Transverse colon (tissue), 4 donors: ENCODE measurements around the gene PTPN7. TPM values are rescaled to one million over a fixed set of nuclear protein-coding genes. Genes with fewer than 3 reads are reported as not detected.
A peak's percentile ranks its signal among the peaks of the same experiment; 100 is the strongest.

Source experiments
- DNase-seq: peaks from one replicate; pipeline ENCODE4 v3.0.0-alpha.2; 2019
- H3K27ac ChIP-seq, 4 donors: fragments of 200-600 bp; sonication (generic); 2 replicates each; pipeline ENCODE4 v1.5.1; 2016 to 2018; ENCODE audit warnings: inconsistent platforms in 4 of 4
- H3K27me3 ChIP-seq: fragments of 200-600 bp; sonication (generic); 2 replicates; pipeline ENCODE4 v1.5.1; 2017; ENCODE audit warnings: inconsistent platforms
- H3K36me3 ChIP-seq, 4 donors: fragments of 200-600 bp; sonication (generic); 2 replicates each; pipeline ENCODE4 v1.5.1; 2017 to 2019; ENCODE audit warnings: inconsistent platforms in 4 of 4
- H3K4me1 ChIP-seq, 4 donors: fragments of 200-600 bp; sonication (generic); 2 replicates each; pipeline ENCODE4 v1.5.1; 2017 to 2020; ENCODE audit warnings: inconsistent platforms in 4 of 4
- H3K4me3 ChIP-seq, 4 donors: fragments of 200-600 bp; sonication (generic); 1 replicate in 1 of 4; 2 replicates in 3 of 4; pipeline versions ENCODE4 v1.5.1 to v1.6.1; 2017 to 2019; ENCODE audit warnings: inconsistent platforms in 4 of 4
- H3K9me3 ChIP-seq, 2 donors: fragments of 200-600 bp; sonication (generic); 2 replicates each; pipeline ENCODE4 v1.5.1; 2017 to 2019; ENCODE audit warnings: inconsistent platforms in 2 of 2
- EP300 ChIP-seq: sonication (generic); formaldehyde crosslinking; IDR thresholded peaks from one replicate; pipeline ENCODE4 v1.6.1; 2017; ENCODE audit warnings: antibody characterized with exemption, low read depth
- POLR2A ChIP-seq: fragments of 450-650 bp; IDR thresholded peaks from one replicate; pipeline ENCODE4 v1.6.1; 2016; ENCODE audit warnings: antibody characterized with exemption, mild to moderate bottlenecking, moderate library complexity
- POLR2AphosphoS5 ChIP-seq, 3 donors: sonication (generic); formaldehyde crosslinking; IDR thresholded peaks; one replicate each; pipeline ENCODE4 v1.6.1; 2016; ENCODE audit warnings: antibody characterized with exemption in 3 of 3
- WGBS, 2 donors: methylation state at CpG; one replicate each; pipeline ENCODE4 v1.1.5; 2018; ENCODE audit warnings: low coverage in 1 of 2; 5-methylcytosine and 5-hydroxymethylcytosine counted together
- in situ Hi-C, 4 donors: fragments of 200-750 bp; cut with MboI; loops; one replicate each; pipeline versions ENCODE4 v1.15.0 to v1.15.1; 2017; ENCODE audit warnings: low sequenced_read_pairs in 3 of 4, low pct_ligation_motif_present in 1 of 4, low pct_unique_long_range_greater_than_20kb in 1 of 4
- intact Hi-C: fragments of 100-400 bp; cut with DNase I; formaldehyde crosslinking; loops from one replicate; pipeline ENCODE4 v1.15.1; 2023; ENCODE audit warnings: low total_unique reads
- total RNA-seq, 4 donors: library from RNA; depleted of rRNA; stranded (reverse); fragments of >200 nt; gene quantifications; one replicate each; pipeline ENCODE4 v1.1.0, GENCODE V29; 2016
- TF ChIP-seq, protein P1 (sequence below), 5 experiments: fragments of 200-600 bp in 3 of 5; fragments of 450-650 bp in 2 of 5; sonication (generic) in 3 of 5; IDR thresholded peaks; 1 replicate in 2 of 5; 2 replicates in 3 of 5; pipeline ENCODE4 v1.5.1; 2016 to 2017; ENCODE audit warnings: antibody characterized with exemption in 5 of 5, inconsistent platforms in 3 of 5, mild to moderate bottlenecking in 2 of 5, moderate library complexity in 1 of 5

PTPN7 gene
- total RNA-seq, 4 donors from 2014 or later: 5.2 to 32.5 (median 14.0) TPM; not detected in 1

DNA sequence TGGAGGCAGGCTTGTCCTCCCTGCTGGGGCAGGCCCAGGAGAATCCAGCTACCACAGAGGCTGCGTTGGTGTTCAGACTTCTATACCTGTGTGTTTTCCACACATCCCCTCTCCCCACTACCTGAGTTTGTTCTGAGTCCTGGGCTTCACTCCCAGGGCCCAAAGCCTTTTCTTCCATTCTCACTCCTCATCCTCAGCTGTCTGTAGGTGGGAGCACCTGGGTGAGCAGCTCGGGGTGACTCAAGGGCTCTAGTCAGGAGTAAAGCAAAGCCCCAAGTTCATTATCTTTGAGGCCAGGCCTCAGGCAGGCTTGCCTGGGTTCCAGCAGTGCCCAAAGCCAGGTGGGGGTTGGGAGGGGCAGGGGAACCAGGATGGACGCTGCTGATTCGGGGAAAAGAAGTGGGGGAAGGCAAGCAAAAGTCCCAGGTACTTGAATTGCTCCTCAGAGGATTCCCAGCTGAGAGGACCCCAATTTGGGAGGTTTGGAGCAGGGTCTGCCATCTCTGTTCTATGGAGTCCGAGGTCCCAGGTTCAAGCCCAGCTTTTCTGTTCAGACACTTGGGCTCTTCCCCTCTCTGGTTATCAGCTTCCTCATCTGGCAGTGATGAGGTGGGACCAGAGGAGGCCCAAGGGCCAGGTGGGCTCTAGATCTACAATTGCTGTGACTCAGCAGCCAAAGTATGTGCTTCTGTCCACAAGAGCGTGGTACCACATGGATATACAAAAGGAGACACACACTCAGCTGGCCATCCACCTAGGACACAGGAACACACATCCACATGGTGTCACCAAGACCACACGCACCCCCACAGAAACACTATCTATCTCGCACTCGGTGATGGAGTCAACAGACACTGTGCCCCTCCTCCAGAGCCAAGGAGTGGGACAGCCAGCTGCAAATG is 5.8 kb upstream of the PTPN7 start:
- Histone ChIP-seq H3K9me3 (no peaks in the 10 kb centered on the region), H3K27me3 (no peaks in the 10 kb centered on the region), H3K36me3 (no peaks in the 10 kb centered on the region), H3K4me1 (peaks cover 0 to 7% (median 0%) of the 10 kb centered on the region in 4 donors), H3K4me3 (no peak overlapping the region), H3K27ac (no peak overlapping the region)
- intact Hi-C loops: no loop called here
- no peak for DNase-seq
- in situ Hi-C loops: no loop called here
- TF ChIP-seq, protein P1, sequence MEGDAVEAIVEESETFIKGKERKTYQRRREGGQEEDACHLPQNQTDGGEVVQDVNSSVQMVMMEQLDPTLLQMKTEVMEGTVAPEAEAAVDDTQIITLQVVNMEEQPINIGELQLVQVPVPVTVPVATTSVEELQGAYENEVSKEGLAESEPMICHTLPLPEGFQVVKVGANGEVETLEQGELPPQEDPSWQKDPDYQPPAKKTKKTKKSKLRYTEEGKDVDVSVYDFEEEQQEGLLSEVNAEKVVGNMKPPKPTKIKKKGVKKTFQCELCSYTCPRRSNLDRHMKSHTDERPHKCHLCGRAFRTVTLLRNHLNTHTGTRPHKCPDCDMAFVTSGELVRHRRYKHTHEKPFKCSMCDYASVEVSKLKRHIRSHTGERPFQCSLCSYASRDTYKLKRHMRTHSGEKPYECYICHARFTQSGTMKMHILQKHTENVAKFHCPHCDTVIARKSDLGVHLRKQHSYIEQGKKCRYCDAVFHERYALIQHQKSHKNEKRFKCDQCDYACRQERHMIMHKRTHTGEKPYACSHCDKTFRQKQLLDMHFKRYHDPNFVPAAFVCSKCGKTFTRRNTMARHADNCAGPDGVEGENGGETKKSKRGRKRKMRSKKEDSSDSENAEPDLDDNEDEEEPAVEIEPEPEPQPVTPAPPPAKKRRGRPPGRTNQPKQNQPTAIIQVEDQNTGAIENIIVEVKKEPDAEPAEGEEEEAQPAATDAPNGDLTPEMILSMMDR (IDR thresholded peaks at IDR 0.05): no peak
- TF ChIP-seq POLR2AphosphoS5 (IDR thresholded peaks at IDR 0.05) (no peak), EP300 (no peak), POLR2A (no peak)
- WGBS, 2 donors: 83 to 93% methylated on average over 4 to 9 of the region's 9 CpGs

DNA sequence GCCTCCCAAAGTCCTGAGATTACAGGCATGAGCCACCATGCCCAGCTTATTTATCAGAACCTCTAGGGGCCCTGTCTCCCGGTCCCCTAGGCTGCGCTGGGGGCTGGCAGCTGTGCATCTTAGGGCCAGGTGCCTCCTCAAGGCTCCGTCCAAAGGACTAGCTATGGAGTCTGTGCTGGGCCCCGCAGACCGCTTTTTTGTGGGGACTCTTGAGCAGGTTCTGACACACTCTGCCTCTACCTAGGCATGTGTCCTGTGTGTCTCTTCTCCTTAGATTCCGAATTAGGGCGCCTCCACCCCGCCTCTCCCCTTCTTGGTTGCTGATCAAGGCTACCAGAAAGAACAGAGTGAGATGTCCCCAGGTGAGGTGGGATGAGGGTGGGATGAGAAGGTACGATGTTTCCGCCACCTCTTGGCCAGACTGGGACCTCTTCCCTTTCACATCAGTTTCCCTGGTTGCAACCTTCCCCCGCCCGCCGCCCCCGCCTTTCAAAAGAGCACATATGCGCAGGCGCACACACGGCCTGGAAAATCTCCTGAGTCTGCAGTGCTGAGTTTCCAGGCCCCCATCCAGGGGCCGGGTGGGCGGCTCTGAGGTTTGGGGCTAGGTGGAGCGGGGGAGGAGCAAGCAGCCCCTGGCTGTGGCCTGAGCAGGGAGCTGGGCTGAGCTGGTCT is 5.0 kb upstream of the PTPN7 start:
- no peak overlapping the region for H3K27ac ChIP-seq
- DNase-seq: no peak

DNA sequence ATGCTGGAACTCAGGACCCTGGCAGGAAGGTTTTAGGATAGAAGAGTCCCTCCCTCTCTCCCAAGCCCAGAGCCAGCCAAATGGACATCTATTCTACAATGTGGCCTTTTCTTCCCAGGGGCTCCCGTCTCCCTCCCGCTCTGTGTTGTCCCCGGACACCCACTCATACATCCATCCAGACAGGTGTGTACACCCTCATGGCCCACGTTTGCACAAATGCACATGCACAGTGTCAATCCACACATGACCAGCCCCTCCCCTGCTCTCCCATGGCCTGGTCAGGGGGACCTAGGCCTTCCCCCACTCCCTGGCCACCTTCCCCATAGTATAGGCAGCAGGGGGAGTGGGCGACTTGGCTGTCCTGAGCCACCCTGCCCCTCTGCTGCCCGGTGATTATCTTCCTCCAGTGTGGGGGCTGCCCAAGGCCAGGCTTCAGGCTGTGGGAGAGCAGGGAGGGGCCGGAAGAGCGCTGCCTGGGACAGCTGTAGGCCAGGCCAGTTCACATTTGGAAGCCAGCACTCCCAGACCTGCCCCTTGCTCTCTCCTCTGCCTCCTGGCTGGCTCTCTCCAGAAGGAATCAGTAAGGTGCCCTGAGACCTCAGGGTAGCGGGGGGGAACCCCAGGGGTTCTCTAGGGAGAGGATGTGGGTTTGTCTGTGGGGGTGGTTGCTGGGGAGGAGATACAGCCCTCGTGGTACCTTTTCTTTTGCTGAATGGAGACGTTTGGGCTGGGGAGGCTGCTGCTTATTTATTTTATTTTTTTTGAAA is 4.1 kb upstream of the PTPN7 start:
- H3K9me3 ChIP-seq: no peaks in the 10 kb centered on the region
- WGBS, 2 donors: 57 to 70% methylated on average over 2 to 11 of the region's 11 CpGs
- H3K27me3 ChIP-seq: no peaks in the 10 kb centered on the region
- in situ Hi-C loops: no loop called here
- H3K4me1 ChIP-seq: peaks cover 0 to 11% (median 0%) of the 10 kb centered on the region in 4 donors
- H3K4me3 ChIP-seq: no peak overlapping the region
- TF ChIP-seq POLR2A (no peak), POLR2AphosphoS5 (IDR thresholded peaks at IDR 0.05) (no peak), EP300 (no peak)
- TF ChIP-seq, protein P1 (IDR thresholded peaks at IDR 0.05): no peak
- no peaks in the 10 kb centered on the region for H3K36me3 ChIP-seq
- intact Hi-C loops: no loop called here
- DNase-seq: peak; percentile 51
- no peak overlapping the region for H3K27ac ChIP-seq

More for the DNA sequence above, 5.0 kb upstream of the PTPN7 start:
- H3K36me3 ChIP-seq: no peaks in the 10 kb centered on the region
- no peaks in the 10 kb centered on the region for H3K9me3 ChIP-seq
- H3K27me3 ChIP-seq: no peaks in the 10 kb centered on the region
- in situ Hi-C loops: no loop called here
- H3K4me3 ChIP-seq: no peak overlapping the region
- intact Hi-C loops: no loop called here
- 77 to 97% methylated on average over 5 to 19 of the region's 20 CpGs for WGBS, 2 donors
- peaks cover 0 to 11% (median 0%) of the 10 kb centered on the region in 4 donors for H3K4me1 ChIP-seq
- no peak for TF ChIP-seq POLR2A

DNA sequence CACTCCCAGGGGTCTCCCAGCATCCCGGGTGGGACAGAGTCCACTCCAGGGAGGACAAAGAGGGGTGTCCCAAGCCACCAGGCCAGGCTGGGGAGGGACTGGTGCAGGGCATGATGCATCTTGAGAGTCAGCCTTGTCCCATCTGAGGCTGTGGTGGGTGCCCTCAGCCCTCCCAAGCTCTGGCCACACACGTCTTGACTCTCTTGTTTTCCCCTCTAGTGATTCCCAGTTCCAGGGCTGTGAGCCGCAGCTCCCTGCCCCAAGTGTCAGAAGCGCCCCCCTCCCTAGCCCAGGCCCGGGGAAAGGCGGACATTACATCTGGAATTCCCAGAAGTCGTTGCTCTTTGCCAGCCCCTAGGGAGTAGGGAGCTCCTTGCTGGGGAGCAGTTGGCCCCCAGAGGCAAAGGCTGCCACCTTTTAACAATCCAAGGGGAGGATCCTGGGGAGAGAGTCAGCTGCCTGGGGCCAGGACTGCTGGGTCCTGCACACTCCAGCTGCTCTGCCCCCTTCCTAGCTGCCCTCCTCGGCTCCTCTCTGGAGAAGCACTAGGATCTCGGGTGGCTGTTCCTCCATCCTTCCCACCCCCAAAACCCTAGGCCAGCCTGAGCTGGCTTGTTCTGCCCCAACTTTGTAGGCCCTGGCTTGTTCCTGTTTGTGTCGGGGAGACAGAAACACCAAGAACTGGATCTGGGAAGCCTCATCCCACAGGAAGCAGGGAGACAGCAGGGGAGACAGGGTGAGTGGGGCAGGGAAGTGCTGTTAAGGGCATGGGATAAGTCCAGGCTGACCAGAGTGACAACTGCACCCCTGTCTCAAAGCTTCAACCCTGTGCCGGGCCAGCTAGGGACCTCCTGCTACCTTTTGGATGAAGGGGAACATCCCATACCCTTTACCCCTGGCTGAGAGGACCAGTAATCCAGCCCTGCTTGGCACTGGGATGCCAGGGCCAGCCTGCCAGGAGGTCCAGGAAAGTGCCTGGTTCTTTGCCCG is 3.2 kb upstream of the PTPN7 start:
- H3K4me3 ChIP-seq: no peak overlapping the region
- in situ Hi-C loops: no loop called here
- WGBS, 2 donors: 77% methylated on average over 12 of the region's 12 CpGs; no CpG with 5 or more reads in 1 of the 2 donors
- no peaks in the 10 kb centered on the region for H3K36me3 ChIP-seq
- intact Hi-C loops: no loop called here
- no peak for DNase-seq
- peak overlapping the region in 1 of 4 donors; percentile 72 for H3K27ac ChIP-seq
- H3K4me1 ChIP-seq: peaks cover 0 to 11% (median 0%) of the 10 kb centered on the region in 4 donors
- TF ChIP-seq POLR2AphosphoS5 (IDR thresholded peaks at IDR 0.05) (no peak), EP300 (no peak), POLR2A (no peak)
- TF ChIP-seq, protein P1 (IDR thresholded peaks at IDR 0.05): no peak
- no peaks in the 10 kb centered on the region for H3K9me3 ChIP-seq
- H3K27me3 ChIP-seq: no peaks in the 10 kb centered on the region
